Lower leg skin (tissue), 4 donors: ENCODE data around the gene SLC25A29. TPM values are rescaled to one million over a fixed set of nuclear protein-coding genes. Genes with fewer than 3 reads are reported as not detected.
A peak's percentile ranks its signal among the peaks of the same experiment; 100 is the strongest.
"Not testable (repeated sequence)": the region's sequence is repeated elsewhere in the genome, so short reads cannot be mapped to it uniquely, and the experiment has no call there.

ENCODE experiments used
- DNase-seq, 2 donors: peaks; one replicate each; pipeline ENCODE4 v3.0.0-alpha.2; 2019; ENCODE audit warnings: low spot score in 2 of 2
- H3K4me3 ChIP-seq: fragments of 200-600 bp; sonication (generic); 2 replicates; pipeline ENCODE4 v1.5.1; 2017; ENCODE audit warnings: mild to moderate bottlenecking, low read depth; ENCODE audit not compliant: poor library complexity, severe bottlenecking
- POLR2A ChIP-seq, 2 donors: fragments of 450-650 bp; IDR thresholded peaks; one replicate each; pipeline ENCODE4 v1.6.1; 2016 to 2017; ENCODE audit warnings: antibody characterized with exemption in 2 of 2, mild to moderate bottlenecking in 1 of 2, moderate library complexity in 1 of 2
- WGBS, 2 donors: methylation state at CpG; one replicate each; pipeline ENCODE4 v1.1.5; 2018; 5-methylcytosine and 5-hydroxymethylcytosine counted together
- intact Hi-C: fragments of 100-400 bp; cut with DNase I; formaldehyde crosslinking; loops from one replicate; pipeline ENCODE4 v1.15.0; 2023; ENCODE audit warnings: low total_unique reads
- total RNA-seq, 4 donors: library from RNA; depleted of rRNA; stranded (reverse); fragments of >200 nt; gene quantifications; one replicate each; pipeline ENCODE4 v1.1.0, GENCODE V29; 2016
- TF ChIP-seq, protein P1 (sequence below), 3 donors: fragments of 450-650 bp; IDR thresholded peaks; one replicate each; pipeline ENCODE4 v1.5.1; 2016; ENCODE audit warnings: antibody characterized with exemption in 3 of 3, mild to moderate bottlenecking in 3 of 3, moderate library complexity in 2 of 3

The SLC25A29 gene
- total RNA-seq, 4 donors from 2014 or later, result 98.5 to 166 (median 134) TPM

GRCh38 chr14:100317912-100318808 is 11.9 kb upstream of the SLC25A29 start:
- no peak overlapping the region for H3K4me3 ChIP-seq
- DNase-seq, result peak in 1 of 2 donors; percentile 93
- WGBS, 2 donors, result 43 to 53% methylated on average over 26 to 40 of the region's 40 CpGs
- intact Hi-C loops, result no loop called here
- no peak for TF ChIP-seq POLR2A (IDR thresholded peaks at IDR 0.05)
- TF ChIP-seq, protein P1, sequence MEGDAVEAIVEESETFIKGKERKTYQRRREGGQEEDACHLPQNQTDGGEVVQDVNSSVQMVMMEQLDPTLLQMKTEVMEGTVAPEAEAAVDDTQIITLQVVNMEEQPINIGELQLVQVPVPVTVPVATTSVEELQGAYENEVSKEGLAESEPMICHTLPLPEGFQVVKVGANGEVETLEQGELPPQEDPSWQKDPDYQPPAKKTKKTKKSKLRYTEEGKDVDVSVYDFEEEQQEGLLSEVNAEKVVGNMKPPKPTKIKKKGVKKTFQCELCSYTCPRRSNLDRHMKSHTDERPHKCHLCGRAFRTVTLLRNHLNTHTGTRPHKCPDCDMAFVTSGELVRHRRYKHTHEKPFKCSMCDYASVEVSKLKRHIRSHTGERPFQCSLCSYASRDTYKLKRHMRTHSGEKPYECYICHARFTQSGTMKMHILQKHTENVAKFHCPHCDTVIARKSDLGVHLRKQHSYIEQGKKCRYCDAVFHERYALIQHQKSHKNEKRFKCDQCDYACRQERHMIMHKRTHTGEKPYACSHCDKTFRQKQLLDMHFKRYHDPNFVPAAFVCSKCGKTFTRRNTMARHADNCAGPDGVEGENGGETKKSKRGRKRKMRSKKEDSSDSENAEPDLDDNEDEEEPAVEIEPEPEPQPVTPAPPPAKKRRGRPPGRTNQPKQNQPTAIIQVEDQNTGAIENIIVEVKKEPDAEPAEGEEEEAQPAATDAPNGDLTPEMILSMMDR (IDR thresholded peaks at IDR 0.05), result no peak

DNA sequence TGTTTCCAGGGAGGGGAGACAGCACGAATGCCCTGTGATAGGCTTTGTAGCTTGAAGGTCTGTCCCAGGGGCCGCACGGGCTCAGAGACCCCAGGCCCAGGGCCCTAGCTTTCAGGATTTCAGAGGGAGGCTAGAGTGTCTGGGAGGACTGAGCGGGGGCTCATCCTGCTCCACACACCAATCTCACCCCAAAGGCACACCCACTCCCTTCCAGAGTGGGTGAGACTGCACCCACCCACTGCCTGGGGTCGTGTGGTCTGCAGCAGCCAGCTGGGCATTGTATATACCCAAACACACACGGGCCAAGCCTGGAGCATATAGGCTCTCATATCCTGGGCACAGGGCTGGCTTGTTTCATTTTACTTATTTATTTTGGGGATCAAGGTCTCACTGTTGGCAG is 11.1 kb upstream of the SLC25A29 start:
- no peak overlapping the region for H3K4me3 ChIP-seq
- TF ChIP-seq, protein P1 (IDR thresholded peaks at IDR 0.05), result no peak
- no peak for TF ChIP-seq POLR2A (IDR thresholded peaks at IDR 0.05)
- 84 to 89% methylated on average over 6 of the region's 6 CpGs for WGBS, 2 donors
- DNase-seq, result no peak
- intact Hi-C loops, result no loop called here

GRCh38 chr14:100314724-100315123 is 8.5 kb upstream of the SLC25A29 start:
- no peak overlapping the region for H3K4me3 ChIP-seq
- intact Hi-C loops, result no loop called here
- no peak for TF ChIP-seq POLR2A (IDR thresholded peaks at IDR 0.05)
- TF ChIP-seq, protein P1 (IDR thresholded peaks at IDR 0.05), result no peak
- no peak for DNase-seq
- WGBS, 2 donors, result 46 to 50% methylated on average over 6 of the region's 6 CpGs

- TF ChIP-seq, protein P1 (IDR thresholded peaks at IDR 0.05), result no peak
- TF ChIP-seq POLR2A (IDR thresholded peaks at IDR 0.05), result no peak
- DNase-seq, result peak in 1 of 2 donors; percentile 62
- WGBS, 2 donors, result 58 to 77% methylated on average over 25 to 26 of the region's 26 CpGs
- no peak overlapping the region for H3K4me3 ChIP-seq
- intact Hi-C loops, result no loop called here
Measured at GRCh38 chr14:100313464-100314230, 7.4 kb upstream of the SLC25A29 start.

DNA sequence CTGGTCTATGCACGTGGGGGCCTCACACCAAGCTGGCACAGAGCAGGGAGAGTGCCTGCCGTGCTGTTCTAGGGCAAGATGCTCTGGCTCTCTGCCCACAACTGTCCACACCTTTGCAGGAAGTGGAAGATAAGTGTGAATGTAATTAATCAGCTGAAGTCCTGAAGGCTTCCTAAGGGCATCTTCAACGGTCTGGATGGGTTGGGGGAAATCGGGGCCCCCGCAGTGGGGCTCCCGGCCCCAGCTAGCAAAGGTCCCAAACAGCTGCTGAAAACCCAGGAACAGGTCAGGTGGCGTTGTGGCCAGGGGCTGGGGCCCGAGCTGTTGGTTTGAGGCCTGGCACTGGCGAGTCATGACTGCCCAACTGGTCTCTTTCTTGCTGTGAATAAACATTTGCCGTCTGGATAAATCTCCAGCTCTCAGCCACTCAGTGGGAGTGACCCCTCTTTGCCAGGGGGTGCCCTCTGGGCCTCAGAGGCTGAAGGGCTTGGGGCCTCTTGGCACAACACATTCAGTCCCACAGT is 6.7 kb upstream of the SLC25A29 start:
- intact Hi-C loops, result no loop called here
- DNase-seq, result no peak
- TF ChIP-seq, protein P1 (IDR thresholded peaks at IDR 0.05), result no peak
- no peak for TF ChIP-seq POLR2A (IDR thresholded peaks at IDR 0.05)
- no peak overlapping the region for H3K4me3 ChIP-seq
- WGBS, 2 donors, result 56 to 60% methylated on average over 8 to 10 of the region's 10 CpGs

DNA sequence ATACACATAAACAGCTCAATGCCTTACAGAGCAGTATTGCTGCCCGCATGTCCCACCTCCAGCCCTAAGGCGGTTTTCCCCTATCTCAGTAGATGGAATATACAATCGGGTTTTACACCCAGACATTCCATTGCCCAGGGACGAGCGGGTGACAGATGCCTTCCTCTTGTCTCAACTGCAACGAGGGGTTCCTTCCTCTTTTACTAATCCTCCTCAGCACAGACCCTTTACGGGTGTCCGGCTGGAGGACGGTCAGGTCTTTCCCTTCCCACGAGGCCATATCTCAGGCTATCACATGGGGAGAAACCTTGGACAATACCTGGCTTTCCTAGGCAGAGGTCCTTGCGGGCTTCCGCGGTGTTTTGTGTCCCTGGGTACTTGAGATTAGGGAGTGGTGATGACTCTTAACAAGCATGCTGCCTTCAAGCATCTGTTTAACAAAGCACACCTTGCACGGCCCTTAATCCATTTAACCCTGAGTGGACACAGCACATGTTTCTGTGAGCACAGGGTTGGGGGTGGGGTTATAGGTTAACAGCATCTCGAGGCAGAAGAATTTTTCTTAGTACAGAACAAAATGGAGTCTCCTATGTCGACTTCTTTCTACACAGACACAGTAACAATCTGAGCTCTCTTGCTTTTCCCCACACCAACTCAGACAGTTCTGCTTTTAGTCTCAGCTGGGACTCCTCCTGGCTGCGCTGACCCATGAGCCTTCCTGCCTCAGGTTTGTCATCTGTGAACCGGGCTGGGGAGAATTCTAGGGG is 6.0 kb upstream of the SLC25A29 start:
- DNase-seq, H3K4me3 ChIP-seq, intact Hi-C loops: not testable (repeated sequence)
- WGBS, 2 donors, result 47 to 50% methylated on average over 18 of the region's 18 CpGs
